Progenitor cell of endocrine pancreas (in vitro differentiated cells): ENCODE results near the gene GBA3. TPM values are rescaled to one million over a fixed set of nuclear protein-coding genes. Genes with fewer than 3 reads are reported as not detected.

Experiments used
- DNase-seq: peaks from one replicate; pipeline ENCODE4 v3.0.0; 2021; ENCODE audit warnings: low spot score; ENCODE audit not compliant: unreplicated experiment
- H3K27ac Mint-ChIP-seq: 2 replicates; pipeline ENCODE4 v1.8.0; 2021; ENCODE audit warnings: mild to moderate bottlenecking, moderate library complexity, mixed read lengths
- H3K27me3 Mint-ChIP-seq: 2 replicates; pipeline ENCODE4 v1.8.0; 2021; ENCODE audit warnings: mixed read lengths
- H3K36me3 Mint-ChIP-seq: 2 replicates; pipeline ENCODE4 v1.8.0; 2022; ENCODE audit warnings: mixed read lengths; ENCODE audit not compliant: insufficient read depth
- H3K4me1 Mint-ChIP-seq: 2 replicates; pipeline ENCODE4 v1.8.0; 2021; ENCODE audit warnings: low read depth, mixed read lengths
- H3K4me3 Mint-ChIP-seq: 2 replicates; pipeline ENCODE4 v1.8.0; 2021; ENCODE audit warnings: low read depth, mild to moderate bottlenecking, moderate library complexity, mixed read lengths
- H3K9me3 Mint-ChIP-seq: 2 replicates; pipeline ENCODE4 v1.8.0; 2021; ENCODE audit warnings: low read depth, mixed read lengths
- CTCF ChIP-seq: fragments of 200-600 bp; sonication (generic); IDR thresholded peaks from one replicate; pipeline ENCODE4 v1.5.0; 2021; ENCODE audit warnings: antibody characterized with exemption, mild to moderate bottlenecking; ENCODE audit not compliant: unreplicated experiment
- total RNA-seq: library from RNA; stranded (reverse); gene quantifications from 2 replicates; pipeline ENCODE4 v1.2.1, GENCODE V29; 2021

The GBA3 gene
- total RNA-seq, 1 donor from 2014 or later: 0.29 TPM

GRCh38 chr4:22764183-22764582, 71.4 kb downstream of the GBA3 start:
- H3K27ac Mint-ChIP-seq: no peak overlapping the region

GRCh38 chr4:22766068-22766467, 73.3 kb downstream of the GBA3 start:
- Mint-ChIP-seq H3K9me3 (peaks cover 5% of the 10 kb centered on the region), H3K27me3 (no peaks in the 10 kb centered on the region), H3K36me3 (no peaks in the 10 kb centered on the region), H3K4me1 (no peaks in the 10 kb centered on the region), H3K4me3 (no peak overlapping the region), H3K27ac (no peak overlapping the region)
- TF ChIP-seq CTCF: no peak
- no peak for DNase-seq

More at GRCh38 chr4:22764183-22764582, 71.4 kb downstream of the GBA3 start:
- peaks cover 2% of the 10 kb centered on the region for H3K4me1 Mint-ChIP-seq
- H3K36me3 Mint-ChIP-seq: no peaks in the 10 kb centered on the region
- TF ChIP-seq CTCF: no peak
- H3K4me3 Mint-ChIP-seq: no peak overlapping the region
- no peaks in the 10 kb centered on the region for H3K9me3 Mint-ChIP-seq
- DNase-seq: no peak
- no peaks in the 10 kb centered on the region for H3K27me3 Mint-ChIP-seq

- H3K4me1 Mint-ChIP-seq: no peaks in the 10 kb centered on the region
- no peak overlapping the region for H3K27ac Mint-ChIP-seq
- DNase-seq: no peak
- H3K27me3 Mint-ChIP-seq: no peaks in the 10 kb centered on the region
- no peaks in the 10 kb centered on the region for H3K36me3 Mint-ChIP-seq
- TF ChIP-seq CTCF: no peak
- no peaks in the 10 kb centered on the region for H3K9me3 Mint-ChIP-seq
- no peak overlapping the region for H3K4me3 Mint-ChIP-seq
Observed at GRCh38 chr4:22778547-22779163, 85.9 kb downstream of the GBA3 start.

- H3K9me3 Mint-ChIP-seq: no peaks in the 10 kb centered on the region
- H3K4me1 Mint-ChIP-seq: no peaks in the 10 kb centered on the region
- H3K4me3 Mint-ChIP-seq: no peak overlapping the region
- H3K27me3 Mint-ChIP-seq: no peaks in the 10 kb centered on the region
- no peak for DNase-seq
- H3K27ac Mint-ChIP-seq: no peak overlapping the region
- no peaks in the 10 kb centered on the region for H3K36me3 Mint-ChIP-seq
- no peak for TF ChIP-seq CTCF
Observed at GRCh38 chr4:22780317-22780716, 87.6 kb downstream of the GBA3 start.

DNA sequence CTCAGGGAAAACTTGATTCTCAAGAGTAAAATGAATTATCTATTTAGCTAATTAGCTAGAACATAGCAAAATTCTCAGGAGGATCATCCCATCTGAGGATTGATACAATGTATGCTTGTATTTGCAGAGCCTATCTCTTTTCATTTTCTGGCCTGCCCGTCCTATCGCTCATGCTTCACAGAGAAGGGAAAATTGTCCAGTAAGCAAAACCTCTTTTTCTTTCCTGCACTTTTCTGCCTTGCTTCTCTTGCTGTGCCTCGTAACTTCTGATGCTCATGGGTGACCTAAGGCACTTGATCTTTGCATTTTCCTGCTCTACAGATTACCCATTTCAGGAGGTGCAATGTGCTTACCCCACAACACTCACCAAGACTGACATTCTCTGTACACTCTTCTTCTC, 88.1 kb downstream of the GBA3 start:
- Mint-ChIP-seq H3K4me1 (no peaks in the 10 kb centered on the region), H3K36me3 (no peaks in the 10 kb centered on the region), H3K27me3 (no peaks in the 10 kb centered on the region), H3K27ac (no peak overlapping the region), H3K9me3 (no peaks in the 10 kb centered on the region), H3K4me3 (no peak overlapping the region)
- TF ChIP-seq CTCF: no peak
- DNase-seq: no peak
